HG03097 (cell line): ENCODE results near the gene CYB5B.

Source experiments
- ATAC-seq: cut with Tn5 transposase; IDR thresholded peaks from one replicate; pipeline ENCODE4 v1.9.1; 2021; ENCODE audit not compliant: unreplicated experiment, low FRiP score

CYB5B gene

GRCh38 chr16:69513180-69513966, 89.0 kb downstream of the CYB5B start:
- ATAC-seq = no peak

DNA sequence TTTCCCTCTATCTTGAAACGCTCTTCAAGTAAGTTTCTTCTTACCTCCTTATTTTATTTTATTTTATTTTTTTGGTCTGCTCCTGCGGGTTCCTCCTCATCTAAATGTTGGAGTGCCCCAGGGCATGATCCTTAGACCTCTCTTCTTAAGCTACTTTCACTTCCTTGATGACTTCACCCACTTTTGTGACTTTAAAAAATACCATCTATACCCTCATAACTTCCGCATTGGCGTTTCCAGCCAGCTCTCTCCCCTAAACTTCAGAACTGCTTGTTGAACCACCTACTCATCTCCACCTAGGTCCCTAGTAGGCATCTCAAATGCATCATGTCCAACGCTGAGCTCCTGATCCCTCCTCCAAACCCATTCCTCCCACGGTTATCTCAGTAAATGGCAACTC, 89.9 kb downstream of the CYB5B start:
- ATAC-seq = no peak
